ENCODE data around the gene LMBRD1. TPM values are rescaled to one million over a fixed set of nuclear protein-coding genes. Genes with fewer than 3 reads are reported as not detected.

LMBRD1 gene
- total RNA-seq, 4 donors from 2014 or later = 52.9 to 116 (median 80.0) TPM

GRCh38 chr6:69816026-69816425, 19.2 kb upstream of the LMBRD1 start:
- TF ChIP-seq, protein P1, sequence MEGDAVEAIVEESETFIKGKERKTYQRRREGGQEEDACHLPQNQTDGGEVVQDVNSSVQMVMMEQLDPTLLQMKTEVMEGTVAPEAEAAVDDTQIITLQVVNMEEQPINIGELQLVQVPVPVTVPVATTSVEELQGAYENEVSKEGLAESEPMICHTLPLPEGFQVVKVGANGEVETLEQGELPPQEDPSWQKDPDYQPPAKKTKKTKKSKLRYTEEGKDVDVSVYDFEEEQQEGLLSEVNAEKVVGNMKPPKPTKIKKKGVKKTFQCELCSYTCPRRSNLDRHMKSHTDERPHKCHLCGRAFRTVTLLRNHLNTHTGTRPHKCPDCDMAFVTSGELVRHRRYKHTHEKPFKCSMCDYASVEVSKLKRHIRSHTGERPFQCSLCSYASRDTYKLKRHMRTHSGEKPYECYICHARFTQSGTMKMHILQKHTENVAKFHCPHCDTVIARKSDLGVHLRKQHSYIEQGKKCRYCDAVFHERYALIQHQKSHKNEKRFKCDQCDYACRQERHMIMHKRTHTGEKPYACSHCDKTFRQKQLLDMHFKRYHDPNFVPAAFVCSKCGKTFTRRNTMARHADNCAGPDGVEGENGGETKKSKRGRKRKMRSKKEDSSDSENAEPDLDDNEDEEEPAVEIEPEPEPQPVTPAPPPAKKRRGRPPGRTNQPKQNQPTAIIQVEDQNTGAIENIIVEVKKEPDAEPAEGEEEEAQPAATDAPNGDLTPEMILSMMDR (IDR thresholded peaks at IDR 0.05; ENCODE audit: low read depth) = no peak

DNA sequence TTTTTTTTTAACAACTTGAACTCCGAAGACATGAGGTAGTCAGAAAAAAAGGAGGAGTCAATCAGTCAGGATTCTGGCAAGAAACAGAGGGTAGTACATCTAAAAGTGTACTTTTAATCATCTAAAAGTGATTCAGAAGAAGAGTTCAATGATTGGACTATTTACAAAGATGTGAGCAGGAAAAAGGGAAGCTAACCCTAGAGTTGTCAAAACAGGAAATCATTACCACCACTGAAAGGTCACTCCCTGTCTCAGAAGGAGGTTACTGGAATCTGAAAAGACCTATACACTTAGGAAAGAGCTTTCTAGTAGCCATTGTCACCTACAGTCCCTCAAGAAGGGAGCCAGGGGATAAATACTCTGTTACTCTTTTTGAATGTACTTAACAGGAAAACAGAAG, 16.7 kb upstream of the LMBRD1 start:
- TF ChIP-seq, protein P1 (IDR thresholded peaks at IDR 0.05; ENCODE audit: low read depth) = no peak

GRCh38 chr6:69812746-69813427, 16.1 kb upstream of the LMBRD1 start:
- TF ChIP-seq, protein P1 (IDR thresholded peaks at IDR 0.05; ENCODE audit: low read depth) = no peak

GRCh38 chr6:69802995-69803394, 6.2 kb upstream of the LMBRD1 start:
- TF ChIP-seq, protein P1 (IDR thresholded peaks at IDR 0.05; ENCODE audit: low read depth) = no peak

GRCh38 chr6:69801711-69802110, 4.9 kb upstream of the LMBRD1 start:
- TF ChIP-seq, protein P1 (IDR thresholded peaks at IDR 0.05; ENCODE audit: low read depth) = no peak

GRCh38 chr6:69801225-69801624, 4.4 kb upstream of the LMBRD1 start:
- TF ChIP-seq, protein P1 (IDR thresholded peaks at IDR 0.05; ENCODE audit: low read depth) = no peak

GRCh38 chr6:69796073-69796641, 653 bp downstream of the LMBRD1 start:
- TF ChIP-seq, protein P1 (IDR thresholded peaks at IDR 0.05; ENCODE audit: low read depth) = no peak

Measured in subcutaneous adipose tissue (tissue), 4 donors.